SK-N-SH treated with all-trans-retinoic acid at 6 μM for 48 hours (cell line): ENCODE data around the gene ZCCHC14.

Experiments
- ARNTL ChIP-seq: fragments of 450-650 bp; formaldehyde crosslinking; IDR thresholded peaks from 2 replicates; pipeline ENCODE4 v1.5.0; 2020; ENCODE audit warnings: low read depth, mild to moderate bottlenecking, moderate library complexity, borderline replicate concordance
- ISL1 ChIP-seq: fragments of 250-450 bp; sonication (Bioruptor Pico); IDR thresholded peaks from 2 replicates; pipeline ENCODE4 v2.1.2; 2022; ENCODE audit warnings: mild to moderate bottlenecking, moderate library complexity
- RARB ChIP-seq: fragments of 250-450 bp; sonication (Bioruptor Pico); IDR thresholded peaks from 2 replicates; pipeline ENCODE4 v1.8.0; 2021; ENCODE audit warnings: mild to moderate bottlenecking, moderate library complexity
- TOX ChIP-seq: fragments of 250-450 bp; sonication (Bioruptor Pico); IDR thresholded peaks from 2 replicates; pipeline ENCODE4 v1.8.0; 2021; ENCODE audit warnings: mild to moderate bottlenecking, moderate library complexity, borderline replicate concordance
- ZFP30 ChIP-seq: fragments of 450-650 bp; formaldehyde crosslinking; IDR thresholded peaks from 2 replicates; pipeline ENCODE4 v1.5.0; 2022; ENCODE audit warnings: mild to moderate bottlenecking, moderate library complexity
- ZNF565 ChIP-seq: fragments of 450-650 bp; formaldehyde crosslinking; conservative IDR thresholded peaks from 2 replicates; pipeline ENCODE4 v1.5.0; 2020; ENCODE audit warnings: low read depth, mild to moderate bottlenecking, moderate library complexity
- ZNF70 ChIP-seq: fragments of 450-650 bp; formaldehyde crosslinking; IDR thresholded peaks from 2 replicates; pipeline ENCODE4 v1.5.0; 2020; ENCODE audit warnings: mild to moderate bottlenecking, moderate library complexity

DNA sequence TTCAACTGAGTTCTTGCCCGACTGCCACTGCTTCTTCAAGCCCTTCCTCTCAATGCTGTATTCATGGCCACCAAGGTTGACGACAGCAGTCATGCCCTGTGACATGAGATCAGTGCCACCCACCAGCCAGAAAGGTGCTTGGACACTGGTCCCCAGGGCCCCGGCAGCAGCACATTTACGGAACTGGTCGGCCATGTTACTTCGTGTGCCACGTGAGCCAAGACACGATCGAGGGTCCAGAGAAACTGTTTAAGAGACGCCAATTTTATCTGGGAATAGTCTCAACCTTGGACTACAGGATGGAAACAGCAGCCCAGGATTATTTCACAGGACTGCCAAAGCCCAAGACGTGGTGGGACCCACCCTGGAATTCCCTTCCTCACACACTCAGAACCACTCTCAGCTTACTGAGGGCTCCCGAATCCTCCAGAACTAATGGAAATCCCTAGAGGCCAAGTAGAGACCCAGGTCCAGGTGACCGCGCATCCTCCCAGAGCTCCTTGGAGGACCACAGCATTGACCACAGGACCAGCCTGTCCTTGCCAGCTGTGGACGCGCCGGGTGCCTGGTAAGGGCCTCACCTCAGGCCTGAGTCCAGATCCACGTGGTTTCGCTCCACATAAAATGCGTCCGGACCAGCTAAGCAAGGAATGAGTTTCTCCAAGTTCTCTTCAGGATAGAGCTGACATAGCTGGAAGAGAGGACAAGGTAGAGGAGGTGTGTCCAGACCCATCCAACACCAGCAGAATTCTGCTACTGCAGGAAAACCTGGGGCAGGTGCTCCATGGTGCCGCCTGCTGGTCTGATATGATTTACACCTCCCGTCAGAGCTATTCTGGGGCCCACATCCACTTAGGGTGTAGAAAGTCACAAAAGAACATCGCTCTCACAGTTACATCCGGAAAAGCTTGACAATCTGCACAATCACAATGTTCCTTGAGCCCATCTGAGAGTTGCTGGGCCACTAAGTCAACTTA lies 72.5 kb downstream of the ZCCHC14 start:
- TF ChIP-seq TOX (CRISPR knock-in tag) (no peak), ZFP30 (CRISPR knock-in tag) (no peak), ARNTL (CRISPR knock-in tag) (no peak), ZNF565 (CRISPR knock-in tag) (no peak), RARB (no peak), ISL1 (CRISPR knock-in tag) (no peak), ZNF70 (CRISPR knock-in tag) (no peak)
